Measurements from ENCODE around the gene MFSD12.

Gene MFSD12

DNA sequence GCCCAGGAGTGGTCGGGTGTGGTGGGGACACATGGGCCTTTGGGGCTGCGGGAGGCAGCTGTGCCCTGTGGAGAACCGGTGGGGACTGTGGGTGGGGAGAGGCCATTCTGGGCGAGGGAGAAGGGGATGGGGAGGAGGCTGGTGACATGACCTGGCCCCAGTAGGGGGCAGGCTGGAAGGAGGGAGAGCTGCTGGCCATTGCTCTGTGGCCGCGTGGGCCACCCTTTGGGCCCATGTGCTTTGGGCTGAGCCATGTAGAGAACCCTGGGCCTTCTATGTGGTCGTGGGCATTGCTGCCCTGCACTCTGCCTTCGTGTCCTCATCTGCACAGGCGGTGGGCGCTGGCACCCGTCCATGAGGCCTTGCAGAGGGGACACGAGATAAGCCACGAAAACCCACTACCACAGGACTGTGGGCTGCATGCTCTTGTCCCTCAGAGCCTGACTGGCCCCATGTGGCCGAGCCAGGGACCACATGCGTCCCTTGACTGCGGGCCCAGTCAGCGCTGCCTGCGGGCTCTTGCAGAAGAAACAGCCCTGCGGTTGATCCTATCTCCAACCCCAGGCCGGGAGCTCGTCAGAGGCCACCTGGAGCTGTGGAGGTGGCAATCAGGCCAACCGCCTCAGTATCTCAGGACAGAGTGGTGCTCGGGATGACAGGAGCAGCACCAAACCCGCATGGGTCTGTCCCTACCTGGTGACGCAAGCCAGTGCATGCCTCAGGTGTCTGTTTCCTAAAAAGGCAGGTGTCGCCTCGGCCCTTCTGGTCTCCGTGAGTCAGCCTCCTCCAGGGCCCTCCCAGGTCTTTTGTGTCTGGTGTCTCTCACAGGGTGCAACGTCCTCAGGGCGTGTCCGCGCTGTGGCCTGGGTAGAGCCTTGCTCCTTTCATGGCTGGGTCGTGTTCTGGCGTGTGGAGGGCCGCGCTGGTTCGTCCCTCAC lies 37.0 kb downstream of the MFSD12 start:
- TF ChIP-seq CTCF (conservative IDR thresholded peaks at IDR 0.05; ENCODE audit: low read length) = no peak
- DNase-seq (ENCODE audit: low read depth) = no peak
- H3K4me3 ChIP-seq (ENCODE audit: low read length) = no peak overlapping the region

DNA sequence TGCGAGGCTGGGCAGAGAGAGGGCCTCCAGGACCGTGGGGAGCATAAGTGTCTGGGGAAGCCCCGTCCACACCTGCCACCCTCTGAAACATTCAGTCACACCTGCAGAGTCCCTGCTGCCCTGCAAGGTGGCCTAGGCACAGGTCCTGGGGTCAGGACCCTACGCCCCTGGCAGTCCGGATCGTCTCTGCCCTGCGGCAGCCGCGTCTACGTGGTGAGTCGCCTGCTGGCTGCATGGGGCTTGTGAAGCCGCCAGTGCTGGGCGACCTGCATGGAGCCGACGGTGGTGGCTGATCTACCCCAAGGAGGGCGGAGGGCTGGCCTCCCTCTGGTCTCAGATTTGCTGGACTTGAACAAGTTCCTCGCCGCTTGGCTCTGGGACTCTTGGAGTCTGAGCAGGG lies 38.3 kb downstream of the MFSD12 start:
- no peak for TF ChIP-seq CTCF (conservative IDR thresholded peaks at IDR 0.05; ENCODE audit: low read length)
- DNase-seq (ENCODE audit: low read depth) = no peak
- no peak overlapping the region for H3K4me3 ChIP-seq (ENCODE audit: low read length)

DNA sequence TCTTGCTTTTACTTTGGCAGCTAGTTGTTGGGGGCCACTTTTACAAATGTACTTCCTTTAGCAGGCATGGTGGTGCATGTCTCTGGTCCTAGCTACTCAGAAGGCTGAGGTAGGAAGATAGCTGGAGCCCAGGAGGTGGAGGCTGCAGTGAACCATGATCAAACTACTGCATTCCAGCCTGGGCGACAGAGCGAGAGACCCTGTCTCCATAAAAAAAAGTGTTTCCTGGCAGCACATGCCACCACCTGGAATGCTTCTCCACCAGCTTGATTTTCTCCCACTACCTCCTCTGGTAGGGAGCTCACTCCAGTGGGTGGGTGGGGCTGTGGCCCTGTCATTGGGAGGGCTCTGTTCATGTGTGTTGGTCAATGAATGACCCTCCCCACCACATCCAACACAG lies 38.7 kb downstream of the MFSD12 start:
- DNase-seq (ENCODE audit: low read depth) = no peak
- H3K4me3 ChIP-seq (ENCODE audit: low read length) = no peak overlapping the region
- TF ChIP-seq CTCF (conservative IDR thresholded peaks at IDR 0.05; ENCODE audit: low read length) = no peak

GRCh38 chr19:3518255-3518654 lies 39.1 kb downstream of the MFSD12 start:
- no peak overlapping the region for H3K4me3 ChIP-seq (ENCODE audit: low read length)
- no peak for DNase-seq (ENCODE audit: low read depth)
- TF ChIP-seq CTCF (conservative IDR thresholded peaks at IDR 0.05; ENCODE audit: low read length) = no peak

DNA sequence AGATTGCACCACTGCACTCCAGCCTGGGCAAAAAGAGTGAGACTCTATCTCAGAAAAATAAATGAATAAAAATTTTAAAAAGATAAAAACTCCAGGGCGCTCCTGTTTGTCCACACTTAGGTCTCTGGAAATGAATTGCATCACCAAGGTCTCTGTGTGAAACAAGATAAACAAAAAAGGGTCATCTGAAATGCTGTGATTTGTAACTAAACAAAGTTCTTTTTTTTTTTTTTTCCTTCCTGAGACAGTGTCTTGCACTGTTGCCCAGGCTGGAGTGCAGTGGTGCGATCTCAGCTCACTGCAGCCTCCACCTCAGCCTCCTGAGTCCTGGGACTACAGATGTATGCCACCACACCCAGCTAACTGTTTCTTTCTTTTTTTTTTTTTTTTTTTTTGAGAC lies 39.7 kb downstream of the MFSD12 start:
- DNase-seq (ENCODE audit: low read depth) = no peak
- H3K4me3 ChIP-seq (ENCODE audit: low read length) = no peak overlapping the region
- TF ChIP-seq CTCF (conservative IDR thresholded peaks at IDR 0.05; ENCODE audit: low read length) = no peak

DNA sequence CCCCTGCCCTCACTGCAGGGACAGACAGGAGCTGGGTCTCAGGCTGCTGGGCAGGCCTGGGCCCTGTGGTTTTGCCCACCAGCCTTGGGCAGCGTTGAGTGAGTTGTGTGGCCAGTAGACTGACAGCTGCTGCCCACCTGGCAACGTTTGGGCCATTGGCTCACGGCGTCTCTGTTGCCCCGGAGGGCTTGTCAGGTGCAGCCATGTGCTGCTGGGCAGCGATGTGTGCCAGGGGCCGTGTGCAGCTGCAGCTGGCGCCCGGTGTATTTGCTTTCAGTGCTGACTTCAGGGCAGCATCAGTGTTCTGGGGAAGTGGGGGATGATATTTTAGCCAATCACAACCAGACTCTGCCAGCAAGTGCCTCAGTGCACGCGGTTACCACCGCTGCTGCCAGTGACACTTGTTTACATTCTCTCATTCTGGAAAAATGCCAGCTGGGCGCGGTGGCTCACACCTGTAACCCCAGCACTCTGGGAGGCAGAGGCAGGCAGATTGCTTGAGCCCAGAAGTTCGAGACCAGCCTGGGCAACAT lies 40.6 kb downstream of the MFSD12 start:
- no peak for DNase-seq (ENCODE audit: low read depth)
- H3K4me3 ChIP-seq (ENCODE audit: low read length) = no peak overlapping the region
- TF ChIP-seq CTCF (conservative IDR thresholded peaks at IDR 0.05; ENCODE audit: low read length) = no peak

DNA sequence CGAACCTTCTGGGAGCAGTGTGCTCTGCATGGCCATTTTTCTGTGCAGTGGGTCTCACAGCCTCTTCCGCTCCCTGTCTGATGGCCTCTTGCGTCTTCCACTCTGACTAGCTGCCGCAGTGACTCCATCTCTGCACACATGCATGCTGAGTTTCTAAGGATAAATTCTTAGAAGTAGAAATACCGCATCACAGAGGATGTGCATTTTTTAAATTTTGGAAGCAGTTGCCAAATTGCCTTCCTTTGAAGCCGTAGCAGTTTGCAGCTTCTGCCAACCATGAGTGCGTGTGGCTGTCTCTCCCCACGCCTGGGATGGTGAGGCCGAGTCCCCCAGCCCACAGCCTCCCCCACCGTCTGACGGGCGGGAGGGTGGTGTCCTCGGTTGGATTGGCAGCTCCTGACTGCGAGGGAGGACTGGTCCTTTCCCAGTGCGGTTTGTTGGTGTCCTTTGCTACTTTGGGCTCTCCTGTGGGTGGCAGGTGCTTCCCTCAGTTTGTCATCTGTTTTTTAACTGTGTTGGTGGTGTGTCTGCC lies 41.4 kb downstream of the MFSD12 start:
- DNase-seq (ENCODE audit: low read depth) = peak; percentile 76
- H3K4me3 ChIP-seq (ENCODE audit: low read length) = no peak overlapping the region
- TF ChIP-seq CTCF (conservative IDR thresholded peaks at IDR 0.05; ENCODE audit: low read length) = no peak

Measured in AG10803 (cell line).